Measurements from ENCODE around the gene C2orf78. TPM values are rescaled to one million over a fixed set of nuclear protein-coding genes. Genes with fewer than 3 reads are reported as not detected.

C2orf78 gene
- total RNA-seq, 1 experiment from 2014 or later = 0.39 TPM

DNA sequence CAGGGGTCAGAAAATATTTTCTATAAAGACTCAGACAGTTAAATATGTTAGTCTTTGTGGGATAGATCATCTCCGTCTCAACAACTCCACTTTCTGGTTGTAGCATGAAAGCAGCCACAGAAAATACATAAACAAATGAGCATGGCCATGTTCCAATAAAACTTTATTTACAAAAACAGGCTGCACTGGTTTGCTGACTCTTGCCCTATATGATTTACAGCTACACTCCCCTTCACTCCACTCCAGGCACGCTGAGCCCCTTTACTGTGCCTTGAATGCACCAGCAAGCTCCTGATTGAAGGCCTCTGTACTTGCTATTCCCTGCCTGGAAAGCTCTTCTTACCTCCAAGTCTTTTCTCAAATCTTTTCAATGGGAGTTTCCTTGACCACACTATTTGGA is 39.0 kb downstream of the C2orf78 start:
- Mint-ChIP-seq H3K27me3 (ENCODE audit: low read depth) (peaks cover 49% of the 10 kb centered on the region), H3K4me1 (peaks cover 10% of the 10 kb centered on the region), H3K36me3 (no peaks in the 10 kb centered on the region), H3K27ac (0 out of 2 replicates have a peak overlapping the region, but pooled peaks have one; percentile 20), H3K4me3 (no peak overlapping the region), H3K9me3 (peaks cover 5% of the 10 kb centered on the region)
- ChIA-PET CTCF (interaction anchor here (0.6 to 2.3 kb wide), 4 partner anchors 11 to 512 kb away, joined by 3 to 14 read pairs (median 6); partner anchors contain the start of gene ACTG2), POLR2A (no interaction called here)
- no peak for DNase-seq (ENCODE audit: low spot score)
- no peak for TF ChIP-seq SMAD3 (CRISPR knock-in tag; IDR thresholded peaks at IDR 0.05; ENCODE audit: borderline replicate concordance)
- TF ChIP-seq ETV6 (CRISPR knock-in tag; IDR thresholded peaks at IDR 0.05) = no peak
- TF ChIP-seq, protein P1, sequence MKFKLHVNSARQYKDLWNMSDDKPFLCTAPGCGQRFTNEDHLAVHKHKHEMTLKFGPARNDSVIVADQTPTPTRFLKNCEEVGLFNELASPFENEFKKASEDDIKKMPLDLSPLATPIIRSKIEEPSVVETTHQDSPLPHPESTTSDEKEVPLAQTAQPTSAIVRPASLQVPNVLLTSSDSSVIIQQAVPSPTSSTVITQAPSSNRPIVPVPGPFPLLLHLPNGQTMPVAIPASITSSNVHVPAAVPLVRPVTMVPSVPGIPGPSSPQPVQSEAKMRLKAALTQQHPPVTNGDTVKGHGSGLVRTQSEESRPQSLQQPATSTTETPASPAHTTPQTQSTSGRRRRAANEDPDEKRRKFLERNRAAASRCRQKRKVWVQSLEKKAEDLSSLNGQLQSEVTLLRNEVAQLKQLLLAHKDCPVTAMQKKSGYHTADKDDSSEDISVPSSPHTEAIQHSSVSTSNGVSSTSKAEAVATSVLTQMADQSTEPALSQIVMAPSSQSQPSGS (CRISPR knock-in tag; IDR thresholded peaks at IDR 0.05; ENCODE audit: borderline replicate concordance, low read depth) = no peak
- ATAC-seq = no peak

DNA sequence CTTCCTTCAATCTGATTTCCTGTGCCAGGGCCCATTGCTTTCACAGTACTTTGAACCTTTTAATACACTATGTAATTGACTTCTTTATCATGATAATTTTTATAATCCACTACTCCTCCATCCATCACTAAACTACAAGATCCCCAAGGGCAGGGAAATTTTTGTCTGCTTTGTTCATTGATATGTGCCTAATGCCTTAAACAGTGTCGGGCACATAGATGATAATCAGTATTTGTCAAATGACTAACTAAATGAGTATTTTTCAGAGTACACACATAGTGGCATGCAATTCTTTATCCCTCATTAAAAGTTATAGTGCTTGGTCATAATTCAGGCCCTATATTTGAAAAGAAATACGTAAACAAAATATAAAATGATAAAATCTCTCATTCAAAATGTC is 39.4 kb downstream of the C2orf78 start:
- ChIA-PET CTCF (interaction anchor here (0.6 to 2.3 kb wide), 15 partner anchors 12 to 469 kb away, joined by 3 to 14 read pairs (median 4); partner anchors contain the start of gene ACTG2), POLR2A (no interaction called here)
- H3K4me1 Mint-ChIP-seq = peaks cover 10% of the 10 kb centered on the region
- H3K27me3 Mint-ChIP-seq (ENCODE audit: low read depth) = peaks cover 49% of the 10 kb centered on the region
- H3K27ac Mint-ChIP-seq = 0 out of 2 replicates have a peak overlapping the region, but pooled peaks have one; percentile 20
- no peak for TF ChIP-seq OVOL2 (CRISPR knock-in tag; IDR thresholded peaks at IDR 0.05; ENCODE audit: borderline replicate concordance)
- TF ChIP-seq RELA (CRISPR knock-in tag; IDR thresholded peaks at IDR 0.05; ENCODE audit: borderline replicate concordance) = no peak
- no peak for TF ChIP-seq ZNF232 (CRISPR knock-in tag; IDR thresholded peaks at IDR 0.05)
- no peak for TF ChIP-seq GABPB1 (CRISPR knock-in tag; IDR thresholded peaks at IDR 0.05)
- TF ChIP-seq, protein P2, sequence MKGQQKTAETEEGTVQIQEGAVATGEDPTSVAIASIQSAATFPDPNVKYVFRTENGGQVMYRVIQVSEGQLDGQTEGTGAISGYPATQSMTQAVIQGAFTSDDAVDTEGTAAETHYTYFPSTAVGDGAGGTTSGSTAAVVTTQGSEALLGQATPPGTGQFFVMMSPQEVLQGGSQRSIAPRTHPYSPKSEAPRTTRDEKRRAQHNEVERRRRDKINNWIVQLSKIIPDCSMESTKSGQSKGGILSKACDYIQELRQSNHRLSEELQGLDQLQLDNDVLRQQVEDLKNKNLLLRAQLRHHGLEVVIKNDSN (CRISPR knock-in tag; IDR thresholded peaks at IDR 0.05) = no peak
- TF ChIP-seq ZNF219 (CRISPR knock-in tag; IDR thresholded peaks at IDR 0.05; ENCODE audit: borderline replicate concordance) = no peak
- no peak for TF ChIP-seq GTF2I (CRISPR knock-in tag; conservative IDR thresholded peaks at IDR 0.05)
- no peak for TF ChIP-seq TP53 (CRISPR knock-in tag; IDR thresholded peaks at IDR 0.05)
- no peak for TF ChIP-seq ZNF396 (CRISPR knock-in tag; IDR thresholded peaks at IDR 0.05; ENCODE audit: borderline replicate concordance)
- TF ChIP-seq, protein P3, sequence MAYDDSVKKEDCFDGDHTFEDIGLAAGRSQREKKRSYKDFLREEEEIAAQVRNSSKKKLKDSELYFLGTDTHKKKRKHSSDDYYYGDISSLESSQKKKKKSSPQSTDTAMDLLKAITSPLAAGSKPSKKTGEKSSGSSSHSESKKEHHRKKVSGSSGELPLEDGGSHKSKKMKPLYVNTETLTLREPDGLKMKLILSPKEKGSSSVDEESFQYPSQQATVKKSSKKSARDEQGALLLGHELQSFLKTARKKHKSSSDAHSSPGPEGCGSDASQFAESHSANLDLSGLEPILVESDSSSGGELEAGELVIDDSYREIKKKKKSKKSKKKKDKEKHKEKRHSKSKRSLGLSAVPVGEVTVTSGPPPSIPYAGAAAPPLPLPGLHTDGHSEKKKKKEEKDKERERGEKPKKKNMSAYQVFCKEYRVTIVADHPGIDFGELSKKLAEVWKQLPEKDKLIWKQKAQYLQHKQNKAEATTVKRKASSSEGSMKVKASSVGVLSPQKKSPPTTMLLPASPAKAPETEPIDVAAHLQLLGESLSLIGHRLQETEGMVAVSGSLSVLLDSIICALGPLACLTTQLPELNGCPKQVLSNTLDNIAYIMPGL (CRISPR knock-in tag; IDR thresholded peaks at IDR 0.05) = no peak
- TF ChIP-seq, protein P4, sequence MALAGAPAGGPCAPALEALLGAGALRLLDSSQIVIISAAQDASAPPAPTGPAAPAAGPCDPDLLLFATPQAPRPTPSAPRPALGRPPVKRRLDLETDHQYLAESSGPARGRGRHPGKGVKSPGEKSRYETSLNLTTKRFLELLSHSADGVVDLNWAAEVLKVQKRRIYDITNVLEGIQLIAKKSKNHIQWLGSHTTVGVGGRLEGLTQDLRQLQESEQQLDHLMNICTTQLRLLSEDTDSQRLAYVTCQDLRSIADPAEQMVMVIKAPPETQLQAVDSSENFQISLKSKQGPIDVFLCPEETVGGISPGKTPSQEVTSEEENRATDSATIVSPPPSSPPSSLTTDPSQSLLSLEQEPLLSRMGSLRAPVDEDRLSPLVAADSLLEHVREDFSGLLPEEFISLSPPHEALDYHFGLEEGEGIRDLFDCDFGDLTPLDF (CRISPR knock-in tag; IDR thresholded peaks at IDR 0.05) = no peak
- no peak for TF ChIP-seq MXD4 (CRISPR knock-in tag; IDR thresholded peaks at IDR 0.05; ENCODE audit: borderline replicate concordance)
- TF ChIP-seq TEAD4 (CRISPR knock-in tag; IDR thresholded peaks at IDR 0.05) = no peak
- TF ChIP-seq, protein P5, sequence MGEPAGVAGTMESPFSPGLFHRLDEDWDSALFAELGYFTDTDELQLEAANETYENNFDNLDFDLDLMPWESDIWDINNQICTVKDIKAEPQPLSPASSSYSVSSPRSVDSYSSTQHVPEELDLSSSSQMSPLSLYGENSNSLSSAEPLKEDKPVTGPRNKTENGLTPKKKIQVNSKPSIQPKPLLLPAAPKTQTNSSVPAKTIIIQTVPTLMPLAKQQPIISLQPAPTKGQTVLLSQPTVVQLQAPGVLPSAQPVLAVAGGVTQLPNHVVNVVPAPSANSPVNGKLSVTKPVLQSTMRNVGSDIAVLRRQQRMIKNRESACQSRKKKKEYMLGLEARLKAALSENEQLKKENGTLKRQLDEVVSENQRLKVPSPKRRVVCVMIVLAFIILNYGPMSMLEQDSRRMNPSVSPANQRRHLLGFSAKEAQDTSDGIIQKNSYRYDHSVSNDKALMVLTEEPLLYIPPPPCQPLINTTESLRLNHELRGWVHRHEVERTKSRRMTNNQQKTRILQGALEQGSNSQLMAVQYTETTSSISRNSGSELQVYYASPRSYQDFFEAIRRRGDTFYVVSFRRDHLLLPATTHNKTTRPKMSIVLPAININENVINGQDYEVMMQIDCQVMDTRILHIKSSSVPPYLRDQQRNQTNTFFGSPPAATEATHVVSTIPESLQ (CRISPR knock-in tag; IDR thresholded peaks at IDR 0.05) = no peak
- TF ChIP-seq RORB (CRISPR knock-in tag; IDR thresholded peaks at IDR 0.05) = no peak
- TF ChIP-seq JUN (CRISPR knock-in tag; IDR thresholded peaks at IDR 0.05) = no peak
- TF ChIP-seq, protein P6, sequence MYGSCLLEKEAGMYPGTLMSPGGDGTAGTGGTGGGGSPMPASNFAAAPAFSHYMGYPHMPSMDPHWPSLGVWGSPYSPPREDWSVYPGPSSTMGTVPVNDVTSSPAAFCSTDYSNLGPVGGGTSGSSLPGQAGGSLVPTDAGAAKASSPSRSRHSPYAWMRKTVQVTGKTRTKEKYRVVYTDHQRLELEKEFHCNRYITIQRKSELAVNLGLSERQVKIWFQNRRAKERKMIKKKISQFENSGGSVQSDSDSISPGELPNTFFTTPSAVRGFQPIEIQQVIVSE (CRISPR knock-in tag; IDR thresholded peaks at IDR 0.05; ENCODE audit: borderline replicate concordance) = no peak
- no peak for DNase-seq (ENCODE audit: low spot score)
- no peaks in the 10 kb centered on the region for H3K36me3 Mint-ChIP-seq
- no peak for ATAC-seq
- no peak overlapping the region for H3K4me3 Mint-ChIP-seq
- H3K9me3 Mint-ChIP-seq = peaks cover 6% of the 10 kb centered on the region
